AG09309 (cell line): Measurements from ENCODE around the gene NUP42.

Experiments
- DNase-seq: peaks from one replicate; pipeline ENCODE4 v3.0.0-alpha.2; 2010; ENCODE audit warnings: low read depth
- H3K4me3 ChIP-seq: 2 replicates; pipeline ENCODE4 v1.5.1; 2011; ENCODE audit warnings: mild to moderate bottlenecking, low read depth, low read length, moderate library complexity; ENCODE audit not compliant: control insufficient read depth
- CTCF ChIP-seq: IDR thresholded peaks from 2 replicates; pipeline ENCODE4 v1.5.1; 2011; ENCODE audit warnings: mild to moderate bottlenecking, low read depth, low read length, inconsistent platforms; ENCODE audit not compliant: insufficient read depth, control insufficient read depth; ENCODE audit errors: missing control alignments

NUP42 gene

GRCh38 chr7:23239698-23240097, 57.9 kb downstream of the NUP42 start:
- no peak overlapping the region for H3K4me3 ChIP-seq
- no peak for TF ChIP-seq CTCF
- no peak for DNase-seq

- TF ChIP-seq CTCF, result no peak
- H3K4me3 ChIP-seq, result no peak overlapping the region
These were observed 60.5 kb downstream of the NUP42 start for GRCh38 chr7:23242321-23242720.

GRCh38 chr7:23242935-23243334, 61.1 kb downstream of the NUP42 start:
- no peak for DNase-seq
- no peak for TF ChIP-seq CTCF
- no peak overlapping the region for H3K4me3 ChIP-seq

More at GRCh38 chr7:23242321-23242720, 60.5 kb downstream of the NUP42 start:
- no peak for DNase-seq

- DNase-seq, result peak; percentile 89
- peak within 1 kb of the TSS; percentile 63 for H3K4me3 ChIP-seq
These were observed 64.7 kb downstream of the NUP42 start, which contains the start of gene GPNMB for GRCh38 chr7:23246555-23246954. TSS of gene GPNMB (plus strand) at chr7:23246775. CDS start at chr7:23246858, 83 bp downstream.

GRCh38 chr7:23247046-23247602, 65.3 kb downstream of the NUP42 start:
- TF ChIP-seq CTCF, result no peak
- H3K4me3 ChIP-seq, result peak overlapping the region; percentile 63
- DNase-seq, result no peak

More at GRCh38 chr7:23246555-23246954, 64.7 kb downstream of the NUP42 start, which contains the start of gene GPNMB:
- no peak for TF ChIP-seq CTCF

GRCh38 chr7:23247603-23248335, 65.9 kb downstream of the NUP42 start:
- H3K4me3 ChIP-seq, result peak overlapping the region; percentile 63
- TF ChIP-seq CTCF, result no peak
- no peak for DNase-seq

- no peak for TF ChIP-seq CTCF
- H3K4me3 ChIP-seq, result no peak overlapping the region
- no peak for DNase-seq
These were observed 67.6 kb downstream of the NUP42 start for GRCh38 chr7:23249486-23249885.
